BLaER1 (cell line): Measurements from ENCODE around the gene ELMO1.

Source experiments
- H3K27ac ChIP-seq: shearing (Covaris generic); formaldehyde crosslinking; 2 replicates; pipeline ENCODE4 v1.8.1; 2022
- H3K27me3 ChIP-seq: shearing (Covaris generic); formaldehyde crosslinking; 2 replicates; pipeline ENCODE4 v1.8.1; 2022
- H3K36me3 ChIP-seq: shearing (Covaris generic); formaldehyde crosslinking; 2 replicates; pipeline ENCODE4 v1.8.1; 2022
- H3K4me1 ChIP-seq: shearing (Covaris generic); formaldehyde crosslinking; 2 replicates; pipeline ENCODE4 v1.8.1; 2022
- H3K4me2 ChIP-seq: shearing (Covaris generic); formaldehyde crosslinking; 2 replicates; pipeline ENCODE4 v1.8.1; 2022
- H3K4me3 ChIP-seq: shearing (Covaris generic); formaldehyde crosslinking; 2 replicates; pipeline ENCODE4 v1.8.1; 2022
- H3K9ac ChIP-seq: shearing (Covaris generic); formaldehyde crosslinking; 2 replicates; pipeline ENCODE4 v1.8.1; 2022
- H3K9me3 ChIP-seq: shearing (Covaris generic); formaldehyde crosslinking; 2 replicates; pipeline ENCODE4 v1.8.1; 2022
- H4K20me1 ChIP-seq: shearing (Covaris generic); formaldehyde crosslinking; 2 replicates; pipeline ENCODE4 v1.8.1; 2022
- Cebpa-rat ChIP-seq: shearing (Covaris generic); IDR thresholded peaks from 2 replicates; pipeline ENCODE4 v1.8.1; 2022

Gene ELMO1

GRCh38 chr7:36939816-36940215 lies 508.8 kb downstream of the ELMO1 start:
- Histone ChIP-seq H4K20me1 (peaks cover 10% of the 10 kb centered on the region; the same call in 1 of the 2 replicates), H3K4me2 (no peak overlapping the region), H3K27ac (no peak overlapping the region), H3K36me3 (peaks cover 35% of the 10 kb centered on the region), H3K9ac (no peak overlapping the region), H3K4me3 (no peak overlapping the region), H3K27me3 (no peaks in the 10 kb centered on the region), H3K4me1 (peaks cover 29% of the 10 kb centered on the region), H3K9me3 (peaks cover 67% of the 10 kb centered on the region)
- no peak for TF ChIP-seq Cebpa-rat

- H3K9ac ChIP-seq = no peak overlapping the region
- TF ChIP-seq Cebpa-rat = no peak
- H3K27me3 ChIP-seq = no peaks in the 10 kb centered on the region
- H3K27ac ChIP-seq = no peak overlapping the region
- peaks cover 47% of the 10 kb centered on the region for H3K36me3 ChIP-seq
- H4K20me1 ChIP-seq = peaks cover 3% of the 10 kb centered on the region; the same call in 1 of the 2 replicates
- H3K4me3 ChIP-seq = no peak overlapping the region
- H3K9me3 ChIP-seq = peaks cover 78% of the 10 kb centered on the region
- H3K4me1 ChIP-seq = peaks cover 15% of the 10 kb centered on the region
- no peak overlapping the region for H3K4me2 ChIP-seq
Observed at GRCh38 chr7:36937754-36938563, 510.7 kb downstream of the ELMO1 start.

- TF ChIP-seq Cebpa-rat = no peak
- no peak overlapping the region for H3K4me2 ChIP-seq
- H3K4me1 ChIP-seq = no peaks in the 10 kb centered on the region
- no peaks in the 10 kb centered on the region for H3K27me3 ChIP-seq
- H3K9me3 ChIP-seq = peaks cover 31% of the 10 kb centered on the region
- H3K9ac ChIP-seq = no peak overlapping the region
- H4K20me1 ChIP-seq = 0 out of 2 replicates have a peak, but pooled peaks cover 10% of the 10 kb centered on the region
- no peak overlapping the region for H3K27ac ChIP-seq
- H3K4me3 ChIP-seq = no peak overlapping the region
- peaks cover 26% of the 10 kb centered on the region for H3K36me3 ChIP-seq
Observed at GRCh38 chr7:36931892-36932291, 516.8 kb downstream of the ELMO1 start.

- H3K36me3 ChIP-seq = peaks cover 14% of the 10 kb centered on the region; the same call in 1 of the 2 replicates
- H3K4me2 ChIP-seq = no peak overlapping the region
- no peaks in the 10 kb centered on the region for H3K4me1 ChIP-seq
- H3K9me3 ChIP-seq = peaks cover 10% of the 10 kb centered on the region
- H3K27me3 ChIP-seq = no peaks in the 10 kb centered on the region
- H3K27ac ChIP-seq = no peak overlapping the region
- H3K4me3 ChIP-seq = no peak overlapping the region
- H3K9ac ChIP-seq = no peak overlapping the region
- H4K20me1 ChIP-seq = 0 out of 2 replicates have a peak, but pooled peaks cover 10% of the 10 kb centered on the region
- TF ChIP-seq Cebpa-rat = no peak
Observed at GRCh38 chr7:36929791-36930190, 518.9 kb downstream of the ELMO1 start.

GRCh38 chr7:36928718-36929117 lies 519.9 kb downstream of the ELMO1 start:
- no peaks in the 10 kb centered on the region for H3K4me1 ChIP-seq
- H4K20me1 ChIP-seq = 0 out of 2 replicates have a peak, but pooled peaks cover 10% of the 10 kb centered on the region
- H3K36me3 ChIP-seq = peaks cover 9% of the 10 kb centered on the region; the same call in 1 of the 2 replicates
- no peak for TF ChIP-seq Cebpa-rat
- no peak overlapping the region for H3K27ac ChIP-seq
- H3K9me3 ChIP-seq = no peaks in the 10 kb centered on the region
- no peak overlapping the region for H3K9ac ChIP-seq
- H3K27me3 ChIP-seq = no peaks in the 10 kb centered on the region
- H3K4me3 ChIP-seq = no peak overlapping the region
- no peak overlapping the region for H3K4me2 ChIP-seq

GRCh38 chr7:36928311-36928710 lies 520.4 kb downstream of the ELMO1 start:
- Histone ChIP-seq H3K9ac (no peak overlapping the region), H3K27me3 (no peaks in the 10 kb centered on the region), H3K9me3 (no peaks in the 10 kb centered on the region), H3K27ac (no peak overlapping the region), H3K36me3 (peaks cover 5% of the 10 kb centered on the region; the same call in 1 of the 2 replicates), H3K4me2 (no peak overlapping the region), H3K4me3 (no peak overlapping the region), H3K4me1 (no peaks in the 10 kb centered on the region), H4K20me1 (0 out of 2 replicates have a peak, but pooled peaks cover 10% of the 10 kb centered on the region)
- TF ChIP-seq Cebpa-rat = no peak

- no peak overlapping the region for H3K27ac ChIP-seq
- H3K36me3 ChIP-seq = no peaks in the 10 kb centered on the region; the same call in 1 of the 2 replicates
- H3K9me3 ChIP-seq = 0 out of 2 replicates have a peak, but pooled peaks cover 4% of the 10 kb centered on the region
- H3K4me3 ChIP-seq = no peak overlapping the region
- H3K4me2 ChIP-seq = no peak overlapping the region
- TF ChIP-seq Cebpa-rat = no peak
- H3K9ac ChIP-seq = no peak overlapping the region
- 0 out of 2 replicates have a peak, but pooled peaks cover 10% of the 10 kb centered on the region for H4K20me1 ChIP-seq
- H3K4me1 ChIP-seq = no peaks in the 10 kb centered on the region
- H3K27me3 ChIP-seq = no peaks in the 10 kb centered on the region
Observed at GRCh38 chr7:36925691-36926090, 523.0 kb downstream of the ELMO1 start.

GRCh38 chr7:36925207-36925606 lies 523.5 kb downstream of the ELMO1 start:
- H3K4me1 ChIP-seq = no peaks in the 10 kb centered on the region
- no peak overlapping the region for H3K4me3 ChIP-seq
- H3K27me3 ChIP-seq = no peaks in the 10 kb centered on the region
- H3K4me2 ChIP-seq = no peak overlapping the region
- TF ChIP-seq Cebpa-rat = no peak
- H3K36me3 ChIP-seq = no peaks in the 10 kb centered on the region; the same call in 1 of the 2 replicates
- no peak overlapping the region for H3K27ac ChIP-seq
- no peak overlapping the region for H3K9ac ChIP-seq
- H4K20me1 ChIP-seq = 0 out of 2 replicates have a peak, but pooled peaks cover 10% of the 10 kb centered on the region
- 0 out of 2 replicates have a peak, but pooled peaks cover 4% of the 10 kb centered on the region for H3K9me3 ChIP-seq

- no peak overlapping the region for H3K4me2 ChIP-seq
- 0 out of 2 replicates have a peak, but pooled peaks cover 4% of the 10 kb centered on the region for H3K9me3 ChIP-seq
- no peak for TF ChIP-seq Cebpa-rat
- no peak overlapping the region for H3K9ac ChIP-seq
- H3K4me3 ChIP-seq = no peak overlapping the region
- H4K20me1 ChIP-seq = 0 out of 2 replicates have a peak, but pooled peaks cover 10% of the 10 kb centered on the region
- H3K27me3 ChIP-seq = no peaks in the 10 kb centered on the region
- H3K36me3 ChIP-seq = no peaks in the 10 kb centered on the region; the same call in 1 of the 2 replicates
- H3K4me1 ChIP-seq = no peaks in the 10 kb centered on the region
- no peak overlapping the region for H3K27ac ChIP-seq
Observed at GRCh38 chr7:36923943-36924436, 524.7 kb downstream of the ELMO1 start.

- Histone ChIP-seq H3K27ac (no peak overlapping the region), H3K4me2 (no peak overlapping the region), H3K27me3 (no peaks in the 10 kb centered on the region), H3K36me3 (no peaks in the 10 kb centered on the region; the same call in 1 of the 2 replicates), H3K9me3 (0 out of 2 replicates have a peak, but pooled peaks cover 4% of the 10 kb centered on the region), H3K4me1 (no peaks in the 10 kb centered on the region), H3K9ac (no peak overlapping the region), H3K4me3 (no peak overlapping the region), H4K20me1 (0 out of 2 replicates have a peak, but pooled peaks cover 6% of the 10 kb centered on the region)
- TF ChIP-seq Cebpa-rat = no peak
Observed at GRCh38 chr7:36923185-36923584, 525.5 kb downstream of the ELMO1 start.
